ENCODE data around the gene ANKRD42. TPM values are rescaled to one million over a fixed set of nuclear protein-coding genes. Genes with fewer than 3 reads are reported as not detected.
"Not testable (repeated sequence)": the region's sequence is repeated elsewhere in the genome, so short reads cannot be mapped to it uniquely, and the experiment has no call there.

Gene ANKRD42
- total RNA-seq, 1 donor from 2014 or later = 7.8 TPM

- no peaks in the 10 kb centered on the region for H3K27me3 Mint-ChIP-seq (ENCODE audit: low read depth)
- H3K36me3 Mint-ChIP-seq = peaks cover 7% of the 10 kb centered on the region
- no peak overlapping the region for H3K27ac Mint-ChIP-seq
- DNase-seq (ENCODE audit: low spot score in 2 of 2, unreplicated experiment in 2 of 2) = no peak
- no peaks in the 10 kb centered on the region for H3K4me1 Mint-ChIP-seq
- no peak overlapping the region for H3K4me3 Mint-ChIP-seq
- TF ChIP-seq, protein P1, sequence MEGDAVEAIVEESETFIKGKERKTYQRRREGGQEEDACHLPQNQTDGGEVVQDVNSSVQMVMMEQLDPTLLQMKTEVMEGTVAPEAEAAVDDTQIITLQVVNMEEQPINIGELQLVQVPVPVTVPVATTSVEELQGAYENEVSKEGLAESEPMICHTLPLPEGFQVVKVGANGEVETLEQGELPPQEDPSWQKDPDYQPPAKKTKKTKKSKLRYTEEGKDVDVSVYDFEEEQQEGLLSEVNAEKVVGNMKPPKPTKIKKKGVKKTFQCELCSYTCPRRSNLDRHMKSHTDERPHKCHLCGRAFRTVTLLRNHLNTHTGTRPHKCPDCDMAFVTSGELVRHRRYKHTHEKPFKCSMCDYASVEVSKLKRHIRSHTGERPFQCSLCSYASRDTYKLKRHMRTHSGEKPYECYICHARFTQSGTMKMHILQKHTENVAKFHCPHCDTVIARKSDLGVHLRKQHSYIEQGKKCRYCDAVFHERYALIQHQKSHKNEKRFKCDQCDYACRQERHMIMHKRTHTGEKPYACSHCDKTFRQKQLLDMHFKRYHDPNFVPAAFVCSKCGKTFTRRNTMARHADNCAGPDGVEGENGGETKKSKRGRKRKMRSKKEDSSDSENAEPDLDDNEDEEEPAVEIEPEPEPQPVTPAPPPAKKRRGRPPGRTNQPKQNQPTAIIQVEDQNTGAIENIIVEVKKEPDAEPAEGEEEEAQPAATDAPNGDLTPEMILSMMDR (IDR thresholded peaks at IDR 0.05; ENCODE audit: unreplicated experiment) = no peak
- no peaks in the 10 kb centered on the region for H3K9me3 Mint-ChIP-seq
Measured at GRCh38 chr11:83257761-83258168, 64.3 kb downstream of the ANKRD42 start.

GRCh38 chr11:83259559-83259958, 66.0 kb downstream of the ANKRD42 start:
- Mint-ChIP-seq H3K4me1 (no peaks in the 10 kb centered on the region), H3K27me3 (ENCODE audit: low read depth) (no peaks in the 10 kb centered on the region), H3K36me3 (peaks cover 17% of the 10 kb centered on the region), H3K9me3 (no peaks in the 10 kb centered on the region), H3K27ac (no peak overlapping the region), H3K4me3 (no peak overlapping the region)
- DNase-seq (ENCODE audit: low spot score in 2 of 2, unreplicated experiment in 2 of 2) = no peak
- TF ChIP-seq, protein P1 (IDR thresholded peaks at IDR 0.05; ENCODE audit: unreplicated experiment) = no peak

DNA sequence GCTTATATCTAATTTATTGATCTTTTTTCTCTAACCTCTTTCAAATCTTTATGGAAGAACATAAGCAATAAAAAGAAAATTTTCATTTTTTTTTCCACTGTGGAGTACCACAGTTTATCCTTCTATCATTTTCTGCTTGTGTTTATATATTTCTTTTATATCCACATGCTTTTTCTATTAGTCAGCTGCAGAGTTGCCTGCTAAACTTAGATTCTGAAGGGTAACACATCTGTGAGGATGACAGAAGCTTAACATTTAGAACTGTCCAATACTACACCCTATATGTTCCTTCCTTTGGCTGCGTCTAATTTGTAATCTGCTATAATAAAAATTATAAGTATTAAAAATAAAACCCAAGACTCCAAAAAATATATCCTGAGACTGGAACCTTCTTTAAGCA, 71.8 kb downstream of the ANKRD42 start:
- TF ChIP-seq, protein P1 (IDR thresholded peaks at IDR 0.05; ENCODE audit: unreplicated experiment) = no peak
- no peak for DNase-seq (ENCODE audit: low spot score in 2 of 2, unreplicated experiment in 2 of 2)
- no peak overlapping the region for H3K4me3 Mint-ChIP-seq
- no peaks in the 10 kb centered on the region for H3K27me3 Mint-ChIP-seq (ENCODE audit: low read depth)
- H3K36me3 Mint-ChIP-seq = peaks cover 53% of the 10 kb centered on the region
- peaks cover 1% of the 10 kb centered on the region for H3K9me3 Mint-ChIP-seq
- no peak overlapping the region for H3K27ac Mint-ChIP-seq
- peaks cover 9% of the 10 kb centered on the region for H3K4me1 Mint-ChIP-seq

DNA sequence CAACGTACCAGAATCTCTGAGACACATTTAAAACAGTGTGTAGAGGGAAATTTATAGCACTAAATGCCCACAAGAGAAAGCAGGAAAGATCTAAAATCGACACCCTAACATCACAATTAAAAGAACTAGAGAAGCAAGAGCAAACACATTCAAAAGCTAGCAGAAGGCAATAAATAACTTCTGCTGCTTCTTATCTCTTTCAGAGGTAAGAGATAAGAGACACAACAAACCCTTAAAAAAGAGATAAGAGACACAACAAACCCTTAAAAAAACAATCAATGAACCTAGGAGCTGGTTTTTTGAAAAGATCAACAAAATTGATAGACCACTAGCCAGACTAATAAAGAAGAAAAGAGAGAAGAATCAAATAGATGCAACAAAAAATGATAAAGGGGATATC, 75.6 kb downstream of the ANKRD42 start:
- H3K36me3 Mint-ChIP-seq = peaks cover 68% of the 10 kb centered on the region
- DNase-seq (ENCODE audit: low spot score in 2 of 2, unreplicated experiment in 2 of 2) = not testable (repeated sequence)

DNA sequence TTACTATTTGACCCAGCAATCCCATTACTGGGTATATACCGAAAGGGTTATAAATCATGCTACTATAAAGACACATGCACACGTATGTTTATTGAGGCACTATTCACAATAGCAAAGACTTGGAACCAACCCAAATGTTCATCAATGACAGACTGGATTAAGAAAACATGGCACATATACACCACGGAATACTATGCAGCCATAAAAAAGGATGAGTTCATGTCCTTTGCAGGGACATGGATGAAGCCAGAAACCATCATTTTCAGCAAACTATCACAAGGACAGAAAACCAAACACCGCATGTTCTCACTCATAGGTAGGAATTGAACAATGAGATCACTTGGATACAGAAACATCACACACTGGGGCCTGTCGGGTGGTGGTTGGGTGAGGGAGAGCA, 78.2 kb downstream of the ANKRD42 start:
- not testable (repeated sequence) for H3K27me3 Mint-ChIP-seq (ENCODE audit: low read depth); H3K4me1 Mint-ChIP-seq; H3K4me3 Mint-ChIP-seq; H3K27ac Mint-ChIP-seq; DNase-seq (ENCODE audit: low spot score in 2 of 2, unreplicated experiment in 2 of 2)
- Mint-ChIP-seq H3K9me3 (peaks cover 12% of the 10 kb centered on the region), H3K36me3 (peaks cover 57% of the 10 kb centered on the region)

More for the DNA sequence above, 75.6 kb downstream of the ANKRD42 start:
- not testable (repeated sequence) for H3K27me3 Mint-ChIP-seq (ENCODE audit: low read depth); H3K27ac Mint-ChIP-seq; H3K4me3 Mint-ChIP-seq; H3K4me1 Mint-ChIP-seq
- H3K9me3 Mint-ChIP-seq = peaks cover 12% of the 10 kb centered on the region

DNA sequence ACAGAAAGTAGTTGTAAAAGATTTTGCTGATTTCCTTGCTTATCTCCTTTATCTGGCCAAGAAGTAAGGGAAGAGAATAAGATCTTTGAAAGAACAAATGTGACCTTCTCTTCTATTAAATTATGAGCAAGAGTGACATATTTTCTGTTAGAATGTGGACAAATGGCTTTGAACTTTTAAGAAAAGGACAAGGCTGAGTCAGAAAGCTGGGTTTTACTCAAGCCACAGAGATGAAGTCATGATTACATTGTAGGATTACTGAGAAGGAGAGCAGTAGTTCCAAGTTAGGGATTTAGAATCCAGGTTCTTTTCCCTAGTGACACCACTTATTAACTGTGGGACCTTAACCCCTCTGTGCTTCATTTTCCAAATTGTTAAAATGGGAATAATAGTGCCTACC, 79.1 kb downstream of the ANKRD42 start:
- H3K9me3 Mint-ChIP-seq = peaks cover 12% of the 10 kb centered on the region
- H3K4me3 Mint-ChIP-seq = no peak overlapping the region
- H3K36me3 Mint-ChIP-seq = peaks cover 55% of the 10 kb centered on the region
- H3K27me3 Mint-ChIP-seq (ENCODE audit: low read depth) = no peaks in the 10 kb centered on the region
- TF ChIP-seq, protein P1 (IDR thresholded peaks at IDR 0.05; ENCODE audit: unreplicated experiment) = no peak
- DNase-seq (ENCODE audit: low spot score in 2 of 2, unreplicated experiment in 2 of 2) = no peak
- H3K27ac Mint-ChIP-seq = no peak overlapping the region
- peaks cover 9% of the 10 kb centered on the region for H3K4me1 Mint-ChIP-seq
